ENCODE measurements around the gene PI4KA.

- TF ChIP-seq CTCF (IDR thresholded peaks at IDR 0.05 in 8 of 11, conservative IDR thresholded peaks at IDR 0.05 in 3 of 11) (no peak), POLR2A (IDR thresholded peaks at IDR 0.05) (no peak), POLR2AphosphoS5 (IDR thresholded peaks at IDR 0.05) (no peak)
Measured at GRCh38 chr22:20786048-20786447, 72.6 kb downstream of the PI4KA start.

All from spleen (tissue), 7 donors.